GM12892 (cell line): ENCODE measurements around the gene ITSN1.

ENCODE experiments used
- POLR2A ChIP-seq: IDR thresholded peaks from 2 replicates; pipeline ENCODE4 v1.6.1; 2011; ENCODE audit warnings: low read depth, low read length, control low read depth
- POLR2AphosphoS5 ChIP-seq: IDR thresholded peaks from 2 replicates; pipeline ENCODE4 v1.6.1; 2011; ENCODE audit warnings: low read depth, low read length, control low read depth
- TAF1 ChIP-seq: IDR thresholded peaks from 2 replicates; pipeline ENCODE4 v1.6.1; 2011; ENCODE audit warnings: low read depth, mild to moderate bottlenecking, control low read depth, low read length, borderline replicate concordance

- TF ChIP-seq TAF1 = no peak
- no peak for TF ChIP-seq POLR2A
- no peak for TF ChIP-seq POLR2AphosphoS5
These were observed 9.8 kb downstream of the ITSN1 start for GRCh38 chr21:33651965-33652680.
